B cell (primary cell): Measurements from ENCODE around the gene C19orf44. TPM values are rescaled to one million over a fixed set of nuclear protein-coding genes. Genes with fewer than 3 reads are reported as not detected.
A peak's percentile ranks its signal among the peaks of the same experiment; 100 is the strongest.

Experiments
- ATAC-seq: fragments of 200-7000 bp; cut with Tn5 transposase; one replicate; pipeline ENCODE4 v1.10.0; 2021; ENCODE audit warnings: low read depth, mild to moderate bottlenecking, moderate number of reproducible peaks, moderate library complexity
- CTCF ChIA-PET: fragments of 350-600 bp; sonication (Branson Sonifier 250); formaldehyde crosslinking; loops from one replicate; lab custom pipeline; 2021; ENCODE audit warnings: antibody characterized with exemption, inconsistent platforms; lab: Charles Lee
- POLR2A ChIA-PET: fragments of 350-600 bp; sonication (Branson Sonifier 250); formaldehyde crosslinking; loops from one replicate; lab custom pipeline; 2021; ENCODE audit warnings: antibody characterized with exemption; lab: Charles Lee
- DNase-seq: peaks from one replicate; pipeline ENCODE4 v3.0.0; 2013
- H2AFZ ChIP-seq: 2 replicates; pipeline ENCODE4 v1.6.1; 2012; ENCODE audit warnings: mild to moderate bottlenecking, low read depth, low read length; ENCODE audit not compliant: insufficient read depth, poor library complexity, severe bottlenecking
- H3K27ac ChIP-seq, 2 donors: 1 replicate in 1 of 2; 2 replicates in 1 of 2; pipeline ENCODE4 v1.5.1; 2012 to 2013; ENCODE audit warnings: low read length in 2 of 2, mild to moderate bottlenecking in 2 of 2, moderate library complexity in 1 of 2
- H3K27me3 ChIP-seq, 4 experiments: fragments of 200-600 bp in 1 of 4; sonication (generic) in 1 of 4; replicated peaks in 1 of 4; 1 replicate in 2 of 4; 2 replicates in 2 of 4; pipeline versions ENCODE4 v1.6.1 to v1.7.0; 2013 to 2016; ENCODE audit warnings: low read length in 3 of 4, mild to moderate bottlenecking in 2 of 4, mixed read lengths in 1 of 4, moderate library complexity in 1 of 4; ENCODE audit not compliant: insufficient read depth in 4 of 4, control insufficient read depth in 3 of 4; ENCODE audit errors: control extremely low read depth in 1 of 4
- H3K36me3 ChIP-seq, 2 experiments: replicated peaks in 1 of 2; 1 replicate in 1 of 2; 2 replicates in 1 of 2; pipeline versions ENCODE4 v1.6.1 to v1.7.1; 2013; ENCODE audit warnings: low read length in 1 of 2; ENCODE audit not compliant: insufficient read depth in 2 of 2, control insufficient read depth in 1 of 2; ENCODE audit errors: control extremely low read depth in 1 of 2, extremely low read depth in 1 of 2
- H3K4me1 ChIP-seq, 2 donors: fragments of 200-600 bp in 1 of 2; sonication (generic) in 1 of 2; 1 replicate in 1 of 2; 2 replicates in 1 of 2; pipeline versions ENCODE4 v1.5.1 to v1.6.1; 2013 to 2017; ENCODE audit warnings: low read length in 2 of 2; ENCODE audit not compliant: control insufficient read depth in 2 of 2, insufficient read depth in 2 of 2
- H3K4me2 ChIP-seq: replicated peaks from 2 replicates; pipeline ENCODE3; 2012; ENCODE audit warnings: mild to moderate bottlenecking, low read depth, low read length; ENCODE audit not compliant: poor library complexity, severe bottlenecking
- H3K4me3 ChIP-seq, 5 experiments: fragments of 200-600 bp in 1 of 5; sonication (generic) in 1 of 5; 1 replicate in 3 of 5; 2 replicates in 2 of 5; pipeline versions ENCODE4 v1.5.1 to v1.7.0; 2011 to 2016; ENCODE audit warnings: low read length in 4 of 5, mild to moderate bottlenecking in 4 of 5, low read depth in 2 of 5, control low read depth in 1 of 5, moderate library complexity in 1 of 5; ENCODE audit not compliant: insufficient read depth in 1 of 5; ENCODE audit errors: control extremely low read depth in 1 of 5, extremely low read depth in 1 of 5
- H3K79me2 ChIP-seq: fragments of 200-600 bp; sonication (generic); one replicate; pipeline ENCODE4 v1.6.0; 2016; ENCODE audit warnings: low read length; ENCODE audit not compliant: control insufficient read depth, insufficient read depth
- H3K9ac ChIP-seq: fragments of 200-600 bp; sonication (generic); 2 replicates; pipeline ENCODE4 v1.6.1; 2017; ENCODE audit warnings: mild to moderate bottlenecking, low read length, moderate library complexity
- H3K9me3 ChIP-seq, 3 donors: one replicate each; pipeline versions ENCODE4 v1.6.1 to v1.7.1; 2013; ENCODE audit warnings: low read length in 2 of 3; ENCODE audit not compliant: control insufficient read depth in 2 of 3, insufficient read depth in 1 of 3; ENCODE audit errors: control extremely low read depth in 1 of 3
- H4K20me1 ChIP-seq: 2 replicates; pipeline ENCODE4 v1.6.0; 2012; ENCODE audit warnings: mild to moderate bottlenecking, low read length; ENCODE audit not compliant: insufficient read depth, control insufficient read depth, poor library complexity, severe bottlenecking
- H3K27ac Mint-ChIP-seq: one replicate; pipeline ENCODE4 v1.8.0; 2021; ENCODE audit warnings: mixed read lengths
- H3K27me3 Mint-ChIP-seq: one replicate; pipeline ENCODE4 v1.8.0; 2021; ENCODE audit warnings: mixed read lengths
- H3K4me1 Mint-ChIP-seq: one replicate; pipeline ENCODE4 v1.8.0; 2021; ENCODE audit warnings: mixed read lengths
- H3K4me3 Mint-ChIP-seq: one replicate; pipeline ENCODE4 v1.8.0; 2021; ENCODE audit warnings: mixed read lengths
- H3K9me3 Mint-ChIP-seq: one replicate; pipeline ENCODE4 v1.8.0; 2022; ENCODE audit warnings: mixed read lengths; ENCODE audit not compliant: insufficient read depth
- EZH2 ChIP-seq: IDR thresholded peaks from 2 replicates; pipeline ENCODE4 v1.6.1; 2012; ENCODE audit warnings: borderline replicate concordance, low read depth, mild to moderate bottlenecking, moderate library complexity, low read length; ENCODE audit not compliant: insufficient read depth, poor library complexity, severe bottlenecking
- WGBS: methylation state at CpG from one replicate; pipeline ENCODE4 v1.1.5; 2013; ENCODE audit warnings: missing lambda C conversion rate; ENCODE audit not compliant: insufficient coverage; 5-methylcytosine and 5-hydroxymethylcytosine counted together
- intact Hi-C: fragments of 100-400 bp; cut with micrococcal nuclease; formaldehyde crosslinking; loops from one replicate; pipeline ENCODE4 v1.10.0; 2022
- polyA plus RNA-seq: library from polyadenylated mRNA; depleted of rRNA; stranded (reverse); fragments of >200 nt; gene quantifications from 2 replicates; pipeline ENCODE4 v1.2.3, GENCODE V29; 2012
- total RNA-seq, 2 donors: library from RNA; stranded (reverse); fragments of 120-200 nt in 1 of 2; gene quantifications; 1 replicate in 1 of 2; 2 replicates in 1 of 2; pipeline versions ENCODE4 v1.2.3 to v1.2.4, GENCODE V29; 2013 to 2022
- TF ChIP-seq, protein P1 (sequence below): fragments of 200-600 bp; IDR thresholded peaks from one replicate; pipeline ENCODE4 v1.8.0; 2022; ENCODE audit warnings: antibody characterized with exemption, mild to moderate bottlenecking

C19orf44 gene
- total and polyA plus RNA-seq, 2 donors (not counting 1 experiment from before 2014, with no cell fraction given): 4.9 to 8.4 TPM

DNA sequence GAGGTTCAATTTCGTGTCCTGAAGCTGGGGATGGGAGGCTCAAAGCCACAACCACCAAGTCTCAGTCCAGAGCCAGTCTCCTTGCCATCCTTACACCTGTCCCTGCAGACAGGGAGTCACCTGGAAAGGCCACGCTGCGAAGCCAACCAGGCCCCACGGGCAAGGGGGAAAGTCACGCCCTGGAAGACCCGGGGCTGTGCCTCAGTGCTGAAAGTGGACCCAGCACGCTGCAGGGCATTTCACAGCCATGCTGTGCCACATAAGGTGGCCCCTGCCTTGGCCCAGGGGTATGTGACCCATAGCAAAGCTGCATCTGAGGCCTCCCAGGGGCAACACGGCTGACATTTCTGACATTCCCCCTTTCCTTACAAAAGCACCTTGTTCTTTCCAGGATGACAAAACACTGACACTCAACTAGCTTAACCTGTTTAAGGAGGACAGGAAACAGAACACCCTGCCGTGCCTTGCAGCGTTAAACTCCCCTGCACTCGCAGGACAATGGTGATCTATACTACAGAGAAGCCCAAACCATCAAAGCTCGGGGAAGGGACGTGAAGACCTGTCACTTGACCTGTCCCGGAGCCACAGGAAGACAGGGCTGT is 31.2 kb downstream of the C19orf44 start:
- ATAC-seq: no peak
- WGBS: 91% methylated on average over 14 of the region's 14 CpGs
- POLR2A ChIA-PET: no interaction called here

DNA sequence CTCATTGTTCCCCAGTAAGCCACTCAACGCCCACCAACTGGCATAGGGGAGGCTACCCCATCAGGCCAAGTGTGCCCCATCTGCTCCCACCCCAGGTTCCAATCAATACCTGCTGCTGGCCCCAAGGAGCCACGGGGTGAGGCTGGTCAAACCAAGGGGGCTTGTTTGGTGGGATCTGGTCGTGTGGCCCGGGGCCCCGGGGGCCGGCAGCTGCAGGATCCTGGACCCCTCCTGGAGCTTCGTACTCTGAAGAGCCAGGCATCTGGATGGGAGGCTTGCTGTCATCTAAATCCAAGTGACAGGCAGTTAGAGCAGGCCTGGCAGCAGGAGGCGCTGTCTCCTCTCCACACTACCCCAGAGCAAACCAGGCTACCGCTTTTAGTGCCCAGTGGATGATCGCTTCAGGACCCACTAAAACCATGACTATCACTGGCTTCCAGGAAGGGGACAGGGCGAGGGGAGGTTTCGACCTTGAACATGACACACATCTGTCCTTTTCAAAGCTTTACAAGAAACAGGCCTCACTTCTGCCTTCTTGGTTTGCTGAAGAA is 31.9 kb downstream of the C19orf44 start:
- no peaks in the 10 kb centered on the region for H3K4me1 Mint-ChIP-seq
- H3K9ac ChIP-seq: no peak overlapping the region
- no peak overlapping the region for H2AFZ ChIP-seq
- no peak overlapping the region for H3K4me2 ChIP-seq
- H3K27ac Mint-ChIP-seq: no peak overlapping the region
- no peak overlapping the region for H3K4me3 ChIP-seq
- no peaks in the 10 kb centered on the region for H3K9me3 ChIP-seq
- no peaks in the 10 kb centered on the region for H3K9me3 Mint-ChIP-seq
- intact Hi-C loops: no loop called here
- ChIA-PET POLR2A (interaction anchor here (0.5 to 0.6 kb wide), 2 partner anchors 9 to 1436 kb away, joined by 6 to 7 read pairs; no protein-coding TSS in a partner anchor), CTCF (interaction anchor here (0.6 to 1.3 kb wide), 7 partner anchors 13 to 370 kb away, joined by 3 to 5 read pairs (median 3); partner anchors contain the start of gene SMIM7)
- peaks cover 13% of the 10 kb centered on the region for H3K79me2 ChIP-seq
- ATAC-seq (peak; percentile 33), DNase-seq (peak; percentile 53)
- no peak overlapping the region for H3K27ac ChIP-seq
- no peaks in the 10 kb centered on the region for H3K27me3 Mint-ChIP-seq
- H4K20me1 ChIP-seq: peaks cover 46% of the 10 kb centered on the region
- TF ChIP-seq EZH2: no peak
- TF ChIP-seq, protein P1, sequence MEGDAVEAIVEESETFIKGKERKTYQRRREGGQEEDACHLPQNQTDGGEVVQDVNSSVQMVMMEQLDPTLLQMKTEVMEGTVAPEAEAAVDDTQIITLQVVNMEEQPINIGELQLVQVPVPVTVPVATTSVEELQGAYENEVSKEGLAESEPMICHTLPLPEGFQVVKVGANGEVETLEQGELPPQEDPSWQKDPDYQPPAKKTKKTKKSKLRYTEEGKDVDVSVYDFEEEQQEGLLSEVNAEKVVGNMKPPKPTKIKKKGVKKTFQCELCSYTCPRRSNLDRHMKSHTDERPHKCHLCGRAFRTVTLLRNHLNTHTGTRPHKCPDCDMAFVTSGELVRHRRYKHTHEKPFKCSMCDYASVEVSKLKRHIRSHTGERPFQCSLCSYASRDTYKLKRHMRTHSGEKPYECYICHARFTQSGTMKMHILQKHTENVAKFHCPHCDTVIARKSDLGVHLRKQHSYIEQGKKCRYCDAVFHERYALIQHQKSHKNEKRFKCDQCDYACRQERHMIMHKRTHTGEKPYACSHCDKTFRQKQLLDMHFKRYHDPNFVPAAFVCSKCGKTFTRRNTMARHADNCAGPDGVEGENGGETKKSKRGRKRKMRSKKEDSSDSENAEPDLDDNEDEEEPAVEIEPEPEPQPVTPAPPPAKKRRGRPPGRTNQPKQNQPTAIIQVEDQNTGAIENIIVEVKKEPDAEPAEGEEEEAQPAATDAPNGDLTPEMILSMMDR: peak; percentile 43
- no peaks in the 10 kb centered on the region for H3K27me3 ChIP-seq
- H3K4me1 ChIP-seq: no peaks in the 10 kb centered on the region
- no peak overlapping the region for H3K4me3 Mint-ChIP-seq
- H3K36me3 ChIP-seq: peaks cover 0 to 93% of the 10 kb centered on the region in 2 experiments
- 95% methylated on average over 10 of the region's 12 CpGs for WGBS

More for the DNA sequence above, 31.2 kb downstream of the C19orf44 start:
- Histone ChIP-seq H3K9ac (no peak overlapping the region), H3K36me3 (peaks cover 0 to 93% of the 10 kb centered on the region in 2 experiments), H3K27me3 (no peaks in the 10 kb centered on the region), H2AFZ (no peak overlapping the region), H3K4me1 (no peaks in the 10 kb centered on the region), H4K20me1 (peaks cover 40% of the 10 kb centered on the region), H3K27ac (no peak overlapping the region), H3K79me2 (peaks cover 13% of the 10 kb centered on the region), H3K4me3 (no peak overlapping the region), H3K4me2 (no peak overlapping the region), H3K9me3 (no peaks in the 10 kb centered on the region)
- Mint-ChIP-seq H3K27ac (no peak overlapping the region), H3K4me3 (no peak overlapping the region), H3K4me1 (no peaks in the 10 kb centered on the region), H3K9me3 (no peaks in the 10 kb centered on the region), H3K27me3 (no peaks in the 10 kb centered on the region)
- intact Hi-C loops: no loop called here
- DNase-seq: no peak
- TF ChIP-seq, protein P1: no peak
- TF ChIP-seq EZH2: no peak
- CTCF ChIA-PET: interaction anchor here (0.6 to 1.2 kb wide), 4 partner anchors 86 to 370 kb away, joined by 3 to 5 read pairs (median 3); partner anchors contain the start of gene SMIM7
